WTC11 (cell line): ENCODE data around the gene HS6ST1. TPM values are rescaled to one million over a fixed set of nuclear protein-coding genes. Genes with fewer than 3 reads are reported as not detected.

Source experiments
- ATAC-seq: fragments of 200-7000 bp; cut with Tn5 transposase; 2 replicates; pipeline ENCODE4 v1.10.0; 2021; ENCODE audit warnings: mild to moderate bottlenecking, moderate library complexity
- CTCF ChIA-PET: fragments of 300-600 bp; sonication (Branson Sonifier 250); formaldehyde crosslinking; loops from one replicate; lab custom pipeline; 2021; ENCODE audit warnings: antibody characterized with exemption; lab: Charles Lee
- POLR2A ChIA-PET: fragments of 350-600 bp; sonication (Branson Sonifier 250); formaldehyde crosslinking; loops from one replicate; lab custom pipeline; 2021; ENCODE audit warnings: antibody characterized with exemption; lab: Charles Lee
- DNase-seq: peaks from one replicate; pipeline ENCODE4 v3.0.0; 2021; ENCODE audit warnings: low spot score
- H3K27ac Mint-ChIP-seq: 2 replicates; pipeline ENCODE4 v1.8.0; 2021; ENCODE audit warnings: mixed read lengths
- H3K27me3 Mint-ChIP-seq: 2 replicates; pipeline ENCODE4 v1.8.0; 2021; ENCODE audit warnings: low read depth, mild to moderate bottlenecking, moderate library complexity, mixed read lengths
- H3K36me3 Mint-ChIP-seq: 2 replicates; pipeline ENCODE4 v1.8.0; 2021; ENCODE audit warnings: mixed read lengths
- H3K4me1 Mint-ChIP-seq: 2 replicates; pipeline ENCODE4 v1.8.0; 2022; ENCODE audit warnings: mixed read lengths
- H3K4me3 Mint-ChIP-seq: 2 replicates; pipeline ENCODE4 v1.8.0; 2021; ENCODE audit warnings: mild to moderate bottlenecking, moderate library complexity, mixed read lengths
- H3K9me3 Mint-ChIP-seq: 2 replicates; pipeline ENCODE4 v1.8.0; 2021; ENCODE audit warnings: mixed read lengths
- AR ChIP-seq: fragments of 250-450 bp; sonication (Bioruptor Pico); IDR thresholded peaks from 2 replicates; pipeline ENCODE4 v1.9.0; 2021; ENCODE audit warnings: mild to moderate bottlenecking
- FOXK1 ChIP-seq: sonication (generic); formaldehyde crosslinking; IDR thresholded peaks from 2 replicates; pipeline ENCODE4 v1.8.0; 2022; ENCODE audit warnings: mild to moderate bottlenecking, moderate library complexity, missing genetic modification reagents
- FOXP1 ChIP-seq: sonication (generic); formaldehyde crosslinking; IDR thresholded peaks from 2 replicates; pipeline ENCODE4 v1.8.0; 2022; ENCODE audit warnings: missing genetic modification reagents, mild to moderate bottlenecking, moderate library complexity, borderline replicate concordance
- IRF2 ChIP-seq: sonication (generic); formaldehyde crosslinking; IDR thresholded peaks from 2 replicates; pipeline ENCODE4 v1.8.0; 2022; ENCODE audit warnings: low read depth, missing genetic modification reagents, borderline replicate concordance
- MLX ChIP-seq: sonication (generic); formaldehyde crosslinking; IDR thresholded peaks from 2 replicates; pipeline ENCODE4 v1.8.1; 2023; ENCODE audit warnings: mild to moderate bottlenecking, missing genetic modification reagents, moderate library complexity
- NFATC4 ChIP-seq: fragments of 250-450 bp; sonication (Bioruptor Pico); IDR thresholded peaks from 2 replicates; pipeline ENCODE4 v1.9.0; 2021; ENCODE audit warnings: mild to moderate bottlenecking
- NR1H2 ChIP-seq: sonication (generic); formaldehyde crosslinking; IDR thresholded peaks from 2 replicates; pipeline ENCODE4 v1.9.0; 2021; ENCODE audit warnings: mild to moderate bottlenecking, moderate library complexity, missing genetic modification reagents
- STAT6 ChIP-seq: sonication (generic); formaldehyde crosslinking; conservative IDR thresholded peaks from 2 replicates; pipeline ENCODE4 v1.8.1; 2023; ENCODE audit warnings: mild to moderate bottlenecking, low read depth, missing genetic modification reagents, moderate library complexity
- ZNF121 ChIP-seq: sonication (generic); formaldehyde crosslinking; IDR thresholded peaks from 2 replicates; pipeline ENCODE4 v1.8.0; 2023; ENCODE audit warnings: missing genetic modification reagents
- total RNA-seq: library from RNA; stranded (reverse); gene quantifications from 3 replicates; pipeline ENCODE4 v1.2.3, GENCODE V29; 2021
- TF ChIP-seq, protein P1 (sequence below): sonication (generic); formaldehyde crosslinking; IDR thresholded peaks from 2 replicates; pipeline ENCODE4 v1.8.0; 2023; ENCODE audit warnings: missing genetic modification reagents, mild to moderate bottlenecking, borderline replicate concordance
- TF ChIP-seq, protein P2 (sequence below): sonication (generic); formaldehyde crosslinking; IDR thresholded peaks from 2 replicates; pipeline ENCODE4 v1.8.1; 2023; ENCODE audit warnings: mild to moderate bottlenecking, missing genetic modification reagents, moderate library complexity

Gene HS6ST1
- total RNA-seq, 1 experiment from 2014 or later, result 55.5 TPM

DNA sequence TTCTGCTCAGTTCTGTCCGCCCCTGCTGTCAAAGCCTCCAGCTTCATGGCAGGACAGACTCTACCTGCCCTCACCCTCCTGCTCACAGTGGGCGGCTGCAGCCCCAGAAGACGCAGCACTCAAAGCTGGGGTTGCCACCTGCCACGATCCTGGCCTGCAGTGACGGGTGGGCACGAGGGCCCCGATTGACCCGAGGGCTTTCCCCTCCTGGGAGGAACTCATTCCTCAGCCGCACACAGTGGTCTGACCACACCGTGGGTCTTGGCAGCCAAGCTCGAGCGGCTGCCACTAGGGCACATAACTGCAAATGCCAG, 47.1 kb downstream of the HS6ST1 start (continued):
- TF ChIP-seq AR (no peak), MLX (no peak)
- TF ChIP-seq, protein P1, sequence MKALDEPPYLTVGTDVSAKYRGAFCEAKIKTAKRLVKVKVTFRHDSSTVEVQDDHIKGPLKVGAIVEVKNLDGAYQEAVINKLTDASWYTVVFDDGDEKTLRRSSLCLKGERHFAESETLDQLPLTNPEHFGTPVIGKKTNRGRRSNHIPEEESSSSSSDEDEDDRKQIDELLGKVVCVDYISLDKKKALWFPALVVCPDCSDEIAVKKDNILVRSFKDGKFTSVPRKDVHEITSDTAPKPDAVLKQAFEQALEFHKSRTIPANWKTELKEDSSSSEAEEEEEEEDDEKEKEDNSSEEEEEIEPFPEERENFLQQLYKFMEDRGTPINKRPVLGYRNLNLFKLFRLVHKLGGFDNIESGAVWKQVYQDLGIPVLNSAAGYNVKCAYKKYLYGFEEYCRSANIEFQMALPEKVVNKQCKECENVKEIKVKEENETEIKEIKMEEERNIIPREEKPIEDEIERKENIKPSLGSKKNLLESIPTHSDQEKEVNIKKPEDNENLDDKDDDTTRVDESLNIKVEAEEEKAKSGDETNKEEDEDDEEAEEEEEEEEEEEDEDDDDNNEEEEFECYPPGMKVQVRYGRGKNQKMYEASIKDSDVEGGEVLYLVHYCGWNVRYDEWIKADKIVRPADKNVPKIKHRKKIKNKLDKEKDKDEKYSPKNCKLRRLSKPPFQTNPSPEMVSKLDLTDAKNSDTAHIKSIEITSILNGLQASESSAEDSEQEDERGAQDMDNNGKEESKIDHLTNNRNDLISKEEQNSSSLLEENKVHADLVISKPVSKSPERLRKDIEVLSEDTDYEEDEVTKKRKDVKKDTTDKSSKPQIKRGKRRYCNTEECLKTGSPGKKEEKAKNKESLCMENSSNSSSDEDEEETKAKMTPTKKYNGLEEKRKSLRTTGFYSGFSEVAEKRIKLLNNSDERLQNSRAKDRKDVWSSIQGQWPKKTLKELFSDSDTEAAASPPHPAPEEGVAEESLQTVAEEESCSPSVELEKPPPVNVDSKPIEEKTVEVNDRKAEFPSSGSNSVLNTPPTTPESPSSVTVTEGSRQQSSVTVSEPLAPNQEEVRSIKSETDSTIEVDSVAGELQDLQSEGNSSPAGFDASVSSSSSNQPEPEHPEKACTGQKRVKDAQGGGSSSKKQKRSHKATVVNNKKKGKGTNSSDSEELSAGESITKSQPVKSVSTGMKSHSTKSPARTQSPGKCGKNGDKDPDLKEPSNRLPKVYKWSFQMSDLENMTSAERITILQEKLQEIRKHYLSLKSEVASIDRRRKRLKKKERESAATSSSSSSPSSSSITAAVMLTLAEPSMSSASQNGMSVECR (CRISPR knock-in tag), result no peak

DNA sequence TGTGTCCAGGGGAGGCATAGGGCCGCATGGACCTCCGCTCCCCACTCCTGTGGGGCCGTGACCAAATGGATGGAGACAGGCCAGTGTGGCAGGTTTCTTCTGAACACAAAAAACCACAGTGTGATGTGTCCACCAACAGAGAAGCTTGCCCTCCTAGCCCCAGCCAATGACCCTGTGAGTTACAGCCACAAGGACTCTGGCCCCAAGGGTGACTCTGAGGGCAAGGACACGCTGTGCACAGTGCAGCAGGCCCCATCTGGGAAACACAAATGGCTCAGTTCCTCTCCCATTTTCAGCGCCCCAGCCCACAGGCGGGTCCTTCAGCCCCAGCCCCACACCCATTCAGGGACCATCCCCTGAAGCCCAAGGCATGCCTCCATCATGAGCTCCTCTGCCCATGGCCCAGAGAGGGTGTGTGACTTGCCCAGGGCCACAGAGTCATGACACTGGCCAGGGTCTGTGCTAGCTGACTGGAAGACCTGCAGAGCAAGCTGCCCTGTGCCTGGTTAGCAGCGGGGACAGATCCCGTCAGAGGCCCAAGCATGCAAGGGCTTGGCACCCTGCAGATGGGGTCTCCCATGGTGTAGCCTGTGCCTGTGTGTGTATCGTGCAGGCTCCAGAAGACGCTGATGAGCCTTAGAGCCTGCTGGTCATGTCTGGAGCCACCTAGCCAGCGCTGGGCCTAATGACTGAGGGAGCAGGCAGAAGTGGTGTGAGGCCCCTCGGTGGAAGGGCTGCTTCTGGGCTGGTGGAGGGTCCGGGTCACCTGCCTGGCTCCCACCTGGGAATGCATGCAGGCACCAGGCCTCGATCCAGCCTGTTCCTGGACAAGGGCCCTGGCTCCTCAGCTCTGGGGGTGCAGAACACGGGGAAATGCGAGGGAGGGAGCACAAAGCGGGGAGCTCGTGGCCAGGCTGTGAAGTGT, 47.7 kb downstream of the HS6ST1 start:
- Mint-ChIP-seq H3K9me3 (no peaks in the 10 kb centered on the region), H3K27ac (0 out of 2 replicates have a peak overlapping the region, but pooled peaks have one; percentile 49), H3K27me3 (no peaks in the 10 kb centered on the region), H3K4me3 (no peak overlapping the region)
- DNase-seq (no peak), ATAC-seq (no peak)
- TF ChIP-seq ZNF121 (CRISPR knock-in tag) (no peak), NFATC4 (CRISPR knock-in tag) (no peak), STAT6 (CRISPR knock-in tag) (no peak), IRF2 (CRISPR knock-in tag) (no peak), NR1H2 (no peak), FOXK1 (CRISPR knock-in tag) (no peak), FOXP1 (CRISPR knock-in tag) (no peak)
- TF ChIP-seq, protein P1 (CRISPR knock-in tag), result no peak
- TF ChIP-seq, protein P2, sequence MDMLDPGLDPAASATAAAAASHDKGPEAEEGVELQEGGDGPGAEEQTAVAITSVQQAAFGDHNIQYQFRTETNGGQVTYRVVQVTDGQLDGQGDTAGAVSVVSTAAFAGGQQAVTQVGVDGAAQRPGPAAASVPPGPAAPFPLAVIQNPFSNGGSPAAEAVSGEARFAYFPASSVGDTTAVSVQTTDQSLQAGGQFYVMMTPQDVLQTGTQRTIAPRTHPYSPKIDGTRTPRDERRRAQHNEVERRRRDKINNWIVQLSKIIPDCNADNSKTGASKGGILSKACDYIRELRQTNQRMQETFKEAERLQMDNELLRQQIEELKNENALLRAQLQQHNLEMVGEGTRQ (CRISPR knock-in tag), result no peak
- TF ChIP-seq, all 79 proteins: peak for 0
- ChIA-PET POLR2A (no interaction called here), CTCF (interaction anchor here (1.0 kb wide), 1 partner anchor 28 kb away, joined by 4 read pairs; no protein-coding TSS in a partner anchor)
- Mint-ChIP-seq H3K4me1 (no peaks in the 10 kb centered on the region), H3K36me3 (peaks cover 20% of the 10 kb centered on the region)
